Epidermal melanocyte (primary cell): ENCODE data around the gene DEFB116.
"Not testable (repeated sequence)": the region's sequence is repeated elsewhere in the genome, so short reads cannot be mapped to it uniquely, and the experiment has no call there.

ENCODE experiments used
- DNase-seq: peaks from one replicate; pipeline ENCODE4 v3.0.0; 2011; ENCODE audit warnings: low spot score; ENCODE audit not compliant: insufficient read length

The DEFB116 gene

GRCh38 chr20:31308535-31309162, at the start of gene DEFB116:
DEFB116 (minus strand) TSS chr20:31308585; CDS start chr20:31308585, 0 bp downstream.
- DNase-seq = no peak

- no peak for DNase-seq
Measured at GRCh38 chr20:31355981-31356380, 47.6 kb upstream of the DEFB116 start.

- no peak for DNase-seq
Measured at GRCh38 chr20:31341470-31341869, 33.1 kb upstream of the DEFB116 start.

GRCh38 chr20:31330893-31331292, 22.5 kb upstream of the DEFB116 start:
- DNase-seq = no peak

- no peak for DNase-seq
Measured at GRCh38 chr20:31322504-31322903, 14.1 kb upstream of the DEFB116 start.

- not testable (repeated sequence) for DNase-seq
Measured at GRCh38 chr20:31284964-31285363, 23.4 kb downstream of the DEFB116 start.

- DNase-seq = no peak
Measured at GRCh38 chr20:31278178-31278577, 30.2 kb downstream of the DEFB116 start.

- no peak for DNase-seq
Measured at GRCh38 chr20:31274441-31274840, 33.9 kb downstream of the DEFB116 start.

GRCh38 chr20:31260326-31260932, 48.0 kb downstream of the DEFB116 start:
- peak; percentile 31 for DNase-seq

GRCh38 chr20:31257364-31257763, 51.0 kb downstream of the DEFB116 start, which contains the start of gene DEFB115:
DEFB115 (plus strand) TSS chr20:31257664; CDS start chr20:31257664, 0 bp downstream.
- DNase-seq = no peak

GRCh38 chr20:31256959-31257358, 51.4 kb downstream of the DEFB116 start:
- DNase-seq = no peak
